ENCODE results near the gene MCM3AP.

DNA sequence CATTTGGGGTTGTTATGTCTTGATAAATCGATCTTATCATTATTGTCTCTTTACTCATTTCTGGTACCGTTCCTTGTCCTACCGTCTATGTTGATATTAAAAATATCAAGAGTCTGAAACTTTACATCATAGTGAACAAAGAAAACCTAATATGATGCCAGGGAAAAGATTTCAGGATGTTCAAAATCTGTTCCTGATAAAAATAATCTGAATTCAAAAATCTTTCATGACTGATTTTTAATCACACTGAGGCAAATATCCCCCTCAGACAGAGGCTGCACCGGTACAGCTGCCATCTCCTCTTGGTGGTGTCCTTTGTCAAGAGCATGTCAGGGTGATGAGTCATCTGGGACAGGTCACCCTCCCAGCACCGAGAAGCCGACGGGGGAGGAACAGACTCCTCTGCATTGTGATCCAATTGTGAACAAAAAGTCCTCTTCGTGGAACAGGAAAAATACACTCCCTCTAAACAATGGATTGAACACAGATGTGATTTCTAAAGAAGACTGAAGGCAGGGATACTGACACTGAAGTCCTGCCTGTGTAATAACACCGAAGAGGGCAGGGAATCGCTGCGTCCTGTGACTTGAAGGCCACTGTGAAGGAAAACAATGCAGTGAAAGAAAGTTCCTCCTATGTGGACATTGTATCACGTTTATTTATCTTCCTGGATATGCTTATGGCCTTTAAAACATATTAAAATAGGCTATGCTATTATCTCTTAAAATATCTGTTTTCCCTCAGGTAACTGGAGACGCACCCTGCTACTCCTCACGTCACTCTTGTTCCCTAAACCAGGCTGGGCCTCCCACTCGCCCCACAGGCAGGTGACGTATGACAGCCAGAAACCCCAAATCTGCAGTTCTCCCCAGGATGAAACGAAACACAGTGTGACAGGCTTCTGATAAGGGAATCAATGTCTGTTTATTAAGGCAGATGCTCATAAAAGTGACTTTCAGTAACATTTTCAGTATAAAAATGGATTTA is 96.9 kb downstream of the MCM3AP start:
- TF ChIP-seq, protein P1, sequence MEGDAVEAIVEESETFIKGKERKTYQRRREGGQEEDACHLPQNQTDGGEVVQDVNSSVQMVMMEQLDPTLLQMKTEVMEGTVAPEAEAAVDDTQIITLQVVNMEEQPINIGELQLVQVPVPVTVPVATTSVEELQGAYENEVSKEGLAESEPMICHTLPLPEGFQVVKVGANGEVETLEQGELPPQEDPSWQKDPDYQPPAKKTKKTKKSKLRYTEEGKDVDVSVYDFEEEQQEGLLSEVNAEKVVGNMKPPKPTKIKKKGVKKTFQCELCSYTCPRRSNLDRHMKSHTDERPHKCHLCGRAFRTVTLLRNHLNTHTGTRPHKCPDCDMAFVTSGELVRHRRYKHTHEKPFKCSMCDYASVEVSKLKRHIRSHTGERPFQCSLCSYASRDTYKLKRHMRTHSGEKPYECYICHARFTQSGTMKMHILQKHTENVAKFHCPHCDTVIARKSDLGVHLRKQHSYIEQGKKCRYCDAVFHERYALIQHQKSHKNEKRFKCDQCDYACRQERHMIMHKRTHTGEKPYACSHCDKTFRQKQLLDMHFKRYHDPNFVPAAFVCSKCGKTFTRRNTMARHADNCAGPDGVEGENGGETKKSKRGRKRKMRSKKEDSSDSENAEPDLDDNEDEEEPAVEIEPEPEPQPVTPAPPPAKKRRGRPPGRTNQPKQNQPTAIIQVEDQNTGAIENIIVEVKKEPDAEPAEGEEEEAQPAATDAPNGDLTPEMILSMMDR (conservative IDR thresholded peaks at IDR 0.05; ENCODE audit: low read length), result no peak
- TF ChIP-seq EZH2phosphoT487 (IDR thresholded peaks at IDR 0.05; ENCODE audit: borderline replicate concordance, low read depth, low read length), result no peak

Data from OCI-LY7 (cell line).